Type B pancreatic cell (in vitro differentiated cells): ENCODE results near the gene SERGEF. TPM values are rescaled to one million over a fixed set of nuclear protein-coding genes. Genes with fewer than 3 reads are reported as not detected.

Experiments
- DNase-seq: peaks from one replicate; pipeline ENCODE4 v3.0.0; 2021; ENCODE audit warnings: mixed read lengths; ENCODE audit not compliant: unreplicated experiment; ENCODE audit errors: extremely low spot score
- H3K27ac Mint-ChIP-seq: 2 replicates; pipeline ENCODE4 v1.8.0; 2021; ENCODE audit warnings: mild to moderate bottlenecking, mixed read lengths
- H3K27me3 Mint-ChIP-seq: 2 replicates; pipeline ENCODE4 v1.8.0; 2021; ENCODE audit warnings: mixed read lengths
- H3K36me3 Mint-ChIP-seq: 2 replicates; pipeline ENCODE4 v1.8.0; 2021; ENCODE audit warnings: mixed read lengths
- H3K4me1 Mint-ChIP-seq: one replicate; pipeline ENCODE4 v1.8.0; 2021; ENCODE audit warnings: mixed read lengths; ENCODE audit not compliant: unreplicated experiment
- H3K4me3 Mint-ChIP-seq: 2 replicates; pipeline ENCODE4 v1.8.0; 2021; ENCODE audit warnings: mild to moderate bottlenecking, mixed read lengths
- H3K9me3 Mint-ChIP-seq: 2 replicates; pipeline ENCODE4 v1.8.0; 2021; ENCODE audit warnings: mixed read lengths
- CTCF ChIP-seq: fragments of 200-600 bp; sonication (generic); conservative IDR thresholded peaks from 2 replicates; pipeline ENCODE4 v1.5.0; 2021; ENCODE audit warnings: antibody characterized with exemption, mild to moderate bottlenecking
- total RNA-seq: library from RNA; stranded (reverse); gene quantifications from 2 replicates; pipeline ENCODE4 v1.2.1, GENCODE V29; 2021; ENCODE audit warnings: low replicate concordance

The SERGEF gene
- total RNA-seq, 1 donor from 2014 or later = 26.4 TPM

GRCh38 chr11:17927681-17928343, 85.0 kb downstream of the SERGEF start:
- no peak for TF ChIP-seq CTCF
- no peak for DNase-seq
- Mint-ChIP-seq H3K4me3 (no peak overlapping the region), H3K4me1 (peaks cover 28% of the 10 kb centered on the region), H3K36me3 (peaks cover 6% of the 10 kb centered on the region), H3K27me3 (no peaks in the 10 kb centered on the region), H3K9me3 (no peaks in the 10 kb centered on the region), H3K27ac (no peak overlapping the region)

- H3K27me3 Mint-ChIP-seq = no peaks in the 10 kb centered on the region
- no peak for DNase-seq
- no peak for TF ChIP-seq CTCF
- H3K4me3 Mint-ChIP-seq = no peak overlapping the region
- H3K4me1 Mint-ChIP-seq = peaks cover 36% of the 10 kb centered on the region
- H3K27ac Mint-ChIP-seq = no peak overlapping the region
- no peaks in the 10 kb centered on the region for H3K9me3 Mint-ChIP-seq
- H3K36me3 Mint-ChIP-seq = peaks cover 6% of the 10 kb centered on the region
Measured at GRCh38 chr11:17927041-17927440, 85.8 kb downstream of the SERGEF start.

- H3K36me3 Mint-ChIP-seq = peaks cover 6% of the 10 kb centered on the region
- H3K4me1 Mint-ChIP-seq = peaks cover 54% of the 10 kb centered on the region
- DNase-seq = no peak
- no peaks in the 10 kb centered on the region for H3K27me3 Mint-ChIP-seq
- H3K27ac Mint-ChIP-seq = no peak overlapping the region
- no peak overlapping the region for H3K4me3 Mint-ChIP-seq
- no peak for TF ChIP-seq CTCF
- no peaks in the 10 kb centered on the region for H3K9me3 Mint-ChIP-seq
Measured at GRCh38 chr11:17924713-17925112, 88.1 kb downstream of the SERGEF start.

GRCh38 chr11:17923217-17923616, 89.6 kb downstream of the SERGEF start:
- Mint-ChIP-seq H3K27me3 (no peaks in the 10 kb centered on the region), H3K4me3 (no peak overlapping the region), H3K27ac (no peak overlapping the region), H3K9me3 (no peaks in the 10 kb centered on the region), H3K4me1 (peaks cover 54% of the 10 kb centered on the region), H3K36me3 (peaks cover 6% of the 10 kb centered on the region)
- TF ChIP-seq CTCF = no peak
- DNase-seq = no peak

- Mint-ChIP-seq H3K36me3 (peaks cover 6% of the 10 kb centered on the region), H3K27me3 (no peaks in the 10 kb centered on the region), H3K4me1 (peaks cover 48% of the 10 kb centered on the region), H3K4me3 (no peak overlapping the region), H3K9me3 (no peaks in the 10 kb centered on the region), H3K27ac (peak overlapping the region; percentile 71)
- no peak for DNase-seq
- TF ChIP-seq CTCF = no peak
Measured at GRCh38 chr11:17922416-17922788, 90.4 kb downstream of the SERGEF start.
